Osteoblast (primary cell): ENCODE measurements around the gene ESR1. TPM values are rescaled to one million over a fixed set of nuclear protein-coding genes. Genes with fewer than 3 reads are reported as not detected.

Experiments
- DNase-seq: peaks from one replicate; pipeline ENCODE4 v3.0.0; 2011; ENCODE audit warnings: low spot score, mixed read lengths; ENCODE audit not compliant: insufficient read length; ENCODE audit errors: missing footprints
- H2AFZ ChIP-seq: 2 replicates; pipeline ENCODE4 v1.6.0; 2011; ENCODE audit warnings: mild to moderate bottlenecking, low read length
- H3K27ac ChIP-seq: 2 replicates; pipeline ENCODE4 v1.5.1; 2011; ENCODE audit warnings: mild to moderate bottlenecking, low read depth, low read length, moderate library complexity
- H3K27me3 ChIP-seq: 2 replicates; pipeline ENCODE4 v1.6.0; 2012; ENCODE audit warnings: mild to moderate bottlenecking, control low read depth, inconsistent platforms, low read length, moderate library complexity; ENCODE audit not compliant: insufficient read depth
- H3K36me3 ChIP-seq: 2 replicates; pipeline ENCODE4 v1.5.1; 2011; ENCODE audit warnings: mild to moderate bottlenecking, low read length, control low read depth, moderate library complexity; ENCODE audit not compliant: insufficient read depth
- H3K4me1 ChIP-seq: 2 replicates; pipeline ENCODE4 v1.5.1; 2011; ENCODE audit warnings: mild to moderate bottlenecking, low read length, control low read depth, moderate library complexity; ENCODE audit not compliant: insufficient read depth
- H3K4me2 ChIP-seq: 2 replicates; pipeline ENCODE4 v1.6.0; 2011; ENCODE audit warnings: mild to moderate bottlenecking, low read length; ENCODE audit not compliant: insufficient read depth
- H3K4me3 ChIP-seq: fragments of 200-600 bp; sonication (generic); 3 replicates; pipeline ENCODE4 v1.5.1; 2012; ENCODE audit warnings: mild to moderate bottlenecking, low read length, inconsistent platforms; ENCODE audit not compliant: insufficient read depth
- H3K79me2 ChIP-seq: 2 replicates; pipeline ENCODE4 v1.6.0; 2012; ENCODE audit warnings: mild to moderate bottlenecking, low read length, control low read depth, inconsistent platforms; ENCODE audit not compliant: insufficient read depth
- H3K9me3 ChIP-seq: 2 replicates; pipeline ENCODE4 v1.5.1; 2011; ENCODE audit warnings: low read depth, low read length, control low read depth
- H4K20me1 ChIP-seq: 2 replicates; pipeline ENCODE4 v1.6.0; 2012; ENCODE audit warnings: mild to moderate bottlenecking, low read length, control low read depth; ENCODE audit not compliant: insufficient read depth
- CTCF ChIP-seq: IDR thresholded peaks from 2 replicates; pipeline ENCODE4 v1.5.1; 2011; ENCODE audit warnings: mild to moderate bottlenecking, low read depth, low read length, moderate library complexity; ENCODE audit errors: extremely low read depth
- total RNA-seq: library from RNA; depleted of rRNA; stranded (reverse); fragments of >200 nt; gene quantifications from 2 replicates; pipeline ENCODE4 v1.2.3, GENCODE V29; 2012

ESR1 gene
- total RNA-seq, 1 donor = 3.3 TPM

- no peaks in the 10 kb centered on the region for H3K79me2 ChIP-seq
- H3K4me2 ChIP-seq = no peak overlapping the region
These were observed 244.6 kb downstream of the ESR1 start for GRCh38 chr6:152052061-152052460.

GRCh38 chr6:152053332-152053731, 245.8 kb downstream of the ESR1 start:
- TF ChIP-seq CTCF = no peak
- DNase-seq = no peak
- Histone ChIP-seq H3K9me3 (no peaks in the 10 kb centered on the region), H2AFZ (no peak overlapping the region), H3K27ac (no peak overlapping the region), H3K27me3 (no peaks in the 10 kb centered on the region), H3K79me2 (no peaks in the 10 kb centered on the region), H3K36me3 (no peaks in the 10 kb centered on the region), H3K4me2 (no peak overlapping the region), H3K4me3 (no peak overlapping the region), H3K4me1 (no peaks in the 10 kb centered on the region), H4K20me1 (no peaks in the 10 kb centered on the region)

More at GRCh38 chr6:152052061-152052460, 244.6 kb downstream of the ESR1 start:
- Histone ChIP-seq H2AFZ (no peak overlapping the region), H3K27me3 (no peaks in the 10 kb centered on the region), H3K36me3 (no peaks in the 10 kb centered on the region), H3K9me3 (no peaks in the 10 kb centered on the region), H3K4me3 (no peak overlapping the region), H3K27ac (no peak overlapping the region), H3K4me1 (no peaks in the 10 kb centered on the region), H4K20me1 (no peaks in the 10 kb centered on the region)
- TF ChIP-seq CTCF = no peak
- DNase-seq = no peak

DNA sequence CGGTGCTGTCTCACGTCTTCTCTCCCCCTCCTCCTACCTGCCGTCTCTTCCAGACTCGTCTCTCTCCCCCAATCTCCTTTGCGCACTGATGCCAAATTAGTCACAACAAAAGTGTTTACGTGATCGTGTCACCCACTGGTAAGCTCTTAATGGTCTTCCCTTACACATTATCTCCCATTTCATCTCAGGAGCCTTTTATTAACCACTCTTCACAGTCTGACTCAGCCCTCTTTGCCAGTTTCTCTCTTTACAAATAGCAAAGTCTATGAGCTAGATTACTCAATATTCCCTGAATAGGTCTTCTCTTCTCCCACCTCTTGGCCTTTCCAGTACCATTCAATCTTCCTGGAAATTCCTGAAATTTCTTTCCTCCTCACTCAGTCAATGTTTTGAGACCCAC, 247.0 kb downstream of the ESR1 start:
- Histone ChIP-seq H3K9me3 (no peaks in the 10 kb centered on the region), H3K36me3 (no peaks in the 10 kb centered on the region), H3K27ac (no peak overlapping the region), H2AFZ (no peak overlapping the region), H4K20me1 (no peaks in the 10 kb centered on the region), H3K4me1 (no peaks in the 10 kb centered on the region), H3K4me3 (no peak overlapping the region), H3K4me2 (peak overlapping the region; percentile 42), H3K27me3 (no peaks in the 10 kb centered on the region), H3K79me2 (no peaks in the 10 kb centered on the region)
- DNase-seq = no peak
- no peak for TF ChIP-seq CTCF

DNA sequence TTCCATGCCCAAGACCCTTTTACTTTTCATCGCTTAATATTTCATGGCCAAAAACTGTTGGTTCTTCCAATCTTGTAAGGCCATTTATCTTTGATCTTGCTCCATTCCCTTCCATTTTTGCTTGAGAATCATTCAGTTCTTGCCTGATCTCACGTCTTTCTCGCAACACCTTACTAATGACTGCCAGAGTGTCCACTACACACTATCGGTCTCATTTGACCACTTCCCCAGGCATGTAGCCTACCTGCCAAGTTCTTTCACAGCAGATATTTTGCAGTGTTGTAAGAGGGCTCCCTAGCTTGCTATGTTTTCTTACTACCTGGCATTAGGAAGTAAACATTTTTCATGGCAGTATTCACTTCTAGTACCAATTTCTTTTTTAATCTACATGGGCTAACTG, 248.0 kb downstream of the ESR1 start:
- no peak for DNase-seq
- Histone ChIP-seq H3K4me2 (no peak overlapping the region), H3K4me3 (no peak overlapping the region), H3K36me3 (no peaks in the 10 kb centered on the region), H4K20me1 (no peaks in the 10 kb centered on the region), H2AFZ (no peak overlapping the region), H3K4me1 (no peaks in the 10 kb centered on the region), H3K27ac (no peak overlapping the region), H3K79me2 (no peaks in the 10 kb centered on the region), H3K9me3 (no peaks in the 10 kb centered on the region), H3K27me3 (no peaks in the 10 kb centered on the region)
- no peak for TF ChIP-seq CTCF
